ENCODE results near the gene FILIP1. TPM values are rescaled to one million over a fixed set of nuclear protein-coding genes. Genes with fewer than 3 reads are reported as not detected.

Gene FILIP1
- total and polyA plus RNA-seq, 2 donors from 2014 or later = 0.80 to 4.6 TPM

DNA sequence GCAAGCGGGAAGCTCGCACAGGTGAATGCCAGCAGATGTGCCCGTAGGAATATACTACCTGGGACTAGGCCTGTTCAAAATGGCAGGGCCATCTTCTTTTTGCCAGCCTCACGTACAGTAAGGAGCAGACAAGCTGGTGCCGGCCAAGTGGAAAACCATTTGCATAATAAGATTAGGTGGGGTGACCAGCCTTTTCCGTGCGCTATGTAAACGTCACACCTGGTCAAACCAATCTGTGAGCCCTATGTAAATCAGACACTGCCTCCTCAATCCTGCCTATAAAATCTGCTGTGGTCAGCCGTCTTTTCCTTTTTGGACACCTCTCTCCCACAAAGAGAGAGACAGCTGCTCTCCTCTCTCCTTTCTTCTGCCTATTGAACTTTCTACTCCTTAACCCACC is 148.2 kb downstream of the FILIP1 start:
- intact Hi-C loops (cut with DNase I) = no loop called here

DNA sequence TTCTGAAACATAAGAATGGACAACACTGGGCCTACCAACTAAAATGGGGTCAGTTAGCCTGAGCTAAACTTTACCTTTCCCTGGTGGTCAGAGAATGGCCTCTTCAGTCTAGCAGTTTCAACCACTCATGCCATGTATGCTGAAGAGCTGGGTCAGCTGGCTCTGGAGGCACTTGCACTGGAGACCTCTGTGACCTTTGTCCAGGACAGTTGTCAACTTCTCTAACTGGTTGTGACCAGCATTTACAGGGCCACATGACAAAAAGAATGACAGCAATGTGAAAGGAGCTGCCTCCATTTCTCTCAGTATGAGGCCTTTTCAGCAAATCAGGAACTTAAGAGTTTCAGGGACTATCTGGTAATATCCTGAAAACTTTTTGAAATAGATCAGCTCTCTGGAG is 149.1 kb downstream of the FILIP1 start:
- DNase-seq = no peak
- TF ChIP-seq, protein P1, sequence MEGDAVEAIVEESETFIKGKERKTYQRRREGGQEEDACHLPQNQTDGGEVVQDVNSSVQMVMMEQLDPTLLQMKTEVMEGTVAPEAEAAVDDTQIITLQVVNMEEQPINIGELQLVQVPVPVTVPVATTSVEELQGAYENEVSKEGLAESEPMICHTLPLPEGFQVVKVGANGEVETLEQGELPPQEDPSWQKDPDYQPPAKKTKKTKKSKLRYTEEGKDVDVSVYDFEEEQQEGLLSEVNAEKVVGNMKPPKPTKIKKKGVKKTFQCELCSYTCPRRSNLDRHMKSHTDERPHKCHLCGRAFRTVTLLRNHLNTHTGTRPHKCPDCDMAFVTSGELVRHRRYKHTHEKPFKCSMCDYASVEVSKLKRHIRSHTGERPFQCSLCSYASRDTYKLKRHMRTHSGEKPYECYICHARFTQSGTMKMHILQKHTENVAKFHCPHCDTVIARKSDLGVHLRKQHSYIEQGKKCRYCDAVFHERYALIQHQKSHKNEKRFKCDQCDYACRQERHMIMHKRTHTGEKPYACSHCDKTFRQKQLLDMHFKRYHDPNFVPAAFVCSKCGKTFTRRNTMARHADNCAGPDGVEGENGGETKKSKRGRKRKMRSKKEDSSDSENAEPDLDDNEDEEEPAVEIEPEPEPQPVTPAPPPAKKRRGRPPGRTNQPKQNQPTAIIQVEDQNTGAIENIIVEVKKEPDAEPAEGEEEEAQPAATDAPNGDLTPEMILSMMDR (IDR thresholded peaks at IDR 0.05; ENCODE audit: borderline replicate concordance, extremely low read depth, insufficient read depth) = no peak
- no peak overlapping the region for H3K4me3 ChIP-seq (ENCODE audit: low read length in 3 of 3)
- no peak overlapping the region for H3K27ac ChIP-seq (ENCODE audit: low read depth in 2 of 2, low read length in 2 of 2)
- H3K4me1 ChIP-seq (ENCODE audit: control insufficient read depth in 2 of 3, insufficient read depth in 2 of 3, low read depth in 1 of 3, low read length in 3 of 3) = peaks cover 0 to 2% (median 0%) of the 10 kb centered on the region in 3 donors
- H3K9me3 ChIP-seq (ENCODE audit: control insufficient read depth in 2 of 3, insufficient read depth in 1 of 3, low read length in 3 of 3) = no peaks in the 10 kb centered on the region
- no peaks in the 10 kb centered on the region for H3K36me3 ChIP-seq (ENCODE audit: control insufficient read depth in 2 of 3, insufficient read depth in 3 of 3, low read length in 3 of 3)
- no peaks in the 10 kb centered on the region for H3K27me3 ChIP-seq (ENCODE audit: control insufficient read depth, insufficient read depth, low read length)
- no peak for FAIRE-seq
- intact Hi-C loops (cut with DNase I) = no loop called here
- H3K9ac ChIP-seq (ENCODE audit: low read length in 3 of 3) = no peak overlapping the region

More for the DNA sequence above, 148.2 kb downstream of the FILIP1 start:
- DNase-seq (no peak), FAIRE-seq (no peak)
- H3K27me3 ChIP-seq (ENCODE audit: control insufficient read depth, insufficient read depth, low read length) = no peaks in the 10 kb centered on the region
- H3K9me3 ChIP-seq (ENCODE audit: control insufficient read depth in 2 of 3, insufficient read depth in 1 of 3, low read length in 3 of 3) = no peaks in the 10 kb centered on the region
- no peak overlapping the region for H3K4me3 ChIP-seq (ENCODE audit: low read length in 3 of 3)
- H3K36me3 ChIP-seq (ENCODE audit: control insufficient read depth in 2 of 3, insufficient read depth in 3 of 3, low read length in 3 of 3) = no peaks in the 10 kb centered on the region
- TF ChIP-seq, protein P1 (IDR thresholded peaks at IDR 0.05; ENCODE audit: borderline replicate concordance, extremely low read depth, insufficient read depth) = no peak
- H3K4me1 ChIP-seq (ENCODE audit: control insufficient read depth in 2 of 3, insufficient read depth in 2 of 3, low read depth in 1 of 3, low read length in 3 of 3) = peaks cover 0 to 4% (median 0%) of the 10 kb centered on the region in 3 donors
- H3K27ac ChIP-seq (ENCODE audit: low read depth in 2 of 2, low read length in 2 of 2) = no peak overlapping the region
- no peak overlapping the region for H3K9ac ChIP-seq (ENCODE audit: low read length in 3 of 3)

DNA sequence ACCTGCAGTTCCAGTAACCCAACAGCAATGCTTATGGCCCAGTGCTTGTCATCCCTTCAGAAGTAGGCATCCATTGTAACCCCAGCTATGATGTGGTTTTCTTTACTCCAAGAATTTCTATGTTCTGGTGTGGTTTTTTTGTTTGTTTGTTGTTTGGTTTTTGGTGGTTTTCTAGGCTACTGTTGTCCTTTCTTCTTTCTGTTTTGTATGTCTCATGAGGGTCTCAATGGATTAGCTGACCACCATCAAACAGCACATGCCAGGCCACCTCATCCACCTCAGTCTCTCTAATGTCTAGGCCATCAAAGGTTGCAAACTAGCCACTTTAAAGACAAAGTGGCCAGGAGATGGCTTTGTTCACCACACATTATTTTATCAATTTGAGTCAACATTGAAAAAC is 149.6 kb downstream of the FILIP1 start:
- Histone ChIP-seq H3K4me3 (ENCODE audit: low read length in 3 of 3) (no peak overlapping the region), H3K27ac (ENCODE audit: low read depth in 2 of 2, low read length in 2 of 2) (no peak overlapping the region), H3K9me3 (ENCODE audit: control insufficient read depth in 2 of 3, insufficient read depth in 1 of 3, low read length in 3 of 3) (no peaks in the 10 kb centered on the region), H3K36me3 (ENCODE audit: control insufficient read depth in 2 of 3, insufficient read depth in 3 of 3, low read length in 3 of 3) (no peaks in the 10 kb centered on the region), H3K4me1 (ENCODE audit: control insufficient read depth in 2 of 3, insufficient read depth in 2 of 3, low read depth in 1 of 3, low read length in 3 of 3) (no peaks in the 10 kb centered on the region), H3K9ac (ENCODE audit: low read length in 3 of 3) (no peak overlapping the region), H3K27me3 (ENCODE audit: control insufficient read depth, insufficient read depth, low read length) (no peaks in the 10 kb centered on the region)
- DNase-seq (no peak), FAIRE-seq (no peak)
- intact Hi-C loops (cut with DNase I) = no loop called here
- TF ChIP-seq, protein P1 (IDR thresholded peaks at IDR 0.05; ENCODE audit: borderline replicate concordance, extremely low read depth, insufficient read depth) = no peak

Measured in kidney (tissue), 14 donors.